OCI-LY7 (cell line): Measurements from ENCODE around the gene CSDE1. TPM values are rescaled to one million over a fixed set of nuclear protein-coding genes. Genes with fewer than 3 reads are reported as not detected.

ENCODE experiments used
- BruUV-seq: library from RNA; stranded (reverse); fragments of 400-500 nt; replicated peaks from 2 replicates; lab custom pipeline; 2021; lab: Mats Ljungman, UMichigan
- CTCF ChIA-PET: fragments of 300-600 bp; sonication (Branson Sonifier 250); formaldehyde crosslinking; loops from one replicate; lab custom pipeline; 2022; ENCODE audit warnings: antibody characterized with exemption; ENCODE audit not compliant: unreplicated experiment; lab: Charles Lee
- POLR2A ChIA-PET: fragments of 300-600 bp; sonication (Branson Sonifier 250); formaldehyde crosslinking; loops from one replicate; lab custom pipeline; 2022; ENCODE audit warnings: antibody characterized with exemption; lab: Charles Lee
- DNase-seq: peaks from one replicate; pipeline ENCODE4 v3.0.0-alpha.2; 2015; ENCODE audit warnings: low spot score
- H2AFZ ChIP-seq: fragments of 200-600 bp; sonication (generic), shearing (Covaris generic); 2 replicates; pipeline ENCODE4 v1.6.1; 2014; ENCODE audit warnings: mild to moderate bottlenecking, antibody characterized with exemption, low read length, moderate library complexity
- H3K27ac ChIP-seq: fragments of 200-600 bp; sonication (generic); 2 replicates; pipeline ENCODE4 v1.5.1; 2014; ENCODE audit warnings: mixed run types, low read depth, mild to moderate bottlenecking, moderate library complexity, low read length, inconsistent platforms; ENCODE audit not compliant: poor library complexity, severe bottlenecking
- H3K36me3 ChIP-seq: fragments of 200-600 bp; sonication (generic); 2 replicates; pipeline ENCODE4 v1.6.1; 2014; ENCODE audit warnings: mild to moderate bottlenecking, antibody characterized with exemption, low read length, moderate library complexity, mixed read lengths; ENCODE audit not compliant: insufficient read depth
- H3K4me1 ChIP-seq: fragments of 200-600 bp; sonication (generic); 2 replicates; pipeline ENCODE4 v1.5.1; 2014; ENCODE audit warnings: mild to moderate bottlenecking, low read length; ENCODE audit not compliant: insufficient read depth, poor library complexity, severe bottlenecking
- H3K4me2 ChIP-seq: fragments of 200-600 bp; sonication (generic); 2 replicates; pipeline ENCODE4 v1.6.1; 2014; ENCODE audit warnings: mild to moderate bottlenecking, low read length
- H3K4me3 ChIP-seq: fragments of 200-600 bp; sonication (generic); 2 replicates; pipeline ENCODE4 v1.5.1; 2014; ENCODE audit warnings: mild to moderate bottlenecking, low read depth, low read length; ENCODE audit not compliant: poor library complexity, severe bottlenecking
- H3K79me2 ChIP-seq: fragments of 200-600 bp; sonication (generic); 2 replicates; pipeline ENCODE4 v1.6.1; 2016; ENCODE audit warnings: low read depth, mild to moderate bottlenecking, low read length, moderate library complexity, mixed read lengths; ENCODE audit not compliant: insufficient read depth
- H3K9me2 ChIP-seq: fragments of 200-600 bp; sonication (generic); 2 replicates; pipeline ENCODE4 v1.6.1; 2016; ENCODE audit warnings: mild to moderate bottlenecking, low read length, mixed read lengths; ENCODE audit not compliant: insufficient read depth
- H3K9me3 ChIP-seq: fragments of 200-600 bp; sonication (generic); 2 replicates; pipeline ENCODE4 v1.6.1; 2014; ENCODE audit warnings: mild to moderate bottlenecking, mixed run types, low read length, mixed read lengths
- H4K20me1 ChIP-seq: fragments of 200-600 bp; sonication (generic); 2 replicates; pipeline ENCODE4 v1.6.1; 2014; ENCODE audit warnings: mild to moderate bottlenecking, antibody characterized with exemption, low read length, moderate library complexity, mixed read lengths; ENCODE audit not compliant: insufficient read depth
- EZH2phosphoT487 ChIP-seq: fragments of 200-600 bp; sonication (generic); IDR thresholded peaks from 2 replicates; pipeline ENCODE4 v1.6.1; 2018; ENCODE audit warnings: low read depth, borderline replicate concordance, mild to moderate bottlenecking, mixed run types, antibody characterized with exemption, low read length, moderate library complexity, mixed read lengths
- intact Hi-C: fragments of 100-400 bp; cut with micrococcal nuclease; formaldehyde crosslinking; loops from one replicate; pipeline ENCODE4 v1.10.0; 2022; ENCODE audit not compliant: unreplicated experiment
- total RNA-seq, 2 experiments: library from RNA; depleted of rRNA in 1 of 2; stranded (reverse); fragments of >200 nt in 1 of 2; shearing (Covaris generic) in 1 of 2; gene quantifications; 2 replicates each; pipeline ENCODE4 v1.2.3, GENCODE V29; 2014 to 2022
- TF ChIP-seq, protein P1 (sequence below): fragments of 200-600 bp; sonication (generic); conservative IDR thresholded peaks from 2 replicates; pipeline ENCODE4 v1.5.1; 2014; ENCODE audit warnings: mild to moderate bottlenecking, antibody characterized with exemption, low read length, moderate library complexity, mixed read lengths

The CSDE1 gene
- total RNA-seq, 2 experiments from 2014 or later, result 177 to 426 TPM

DNA sequence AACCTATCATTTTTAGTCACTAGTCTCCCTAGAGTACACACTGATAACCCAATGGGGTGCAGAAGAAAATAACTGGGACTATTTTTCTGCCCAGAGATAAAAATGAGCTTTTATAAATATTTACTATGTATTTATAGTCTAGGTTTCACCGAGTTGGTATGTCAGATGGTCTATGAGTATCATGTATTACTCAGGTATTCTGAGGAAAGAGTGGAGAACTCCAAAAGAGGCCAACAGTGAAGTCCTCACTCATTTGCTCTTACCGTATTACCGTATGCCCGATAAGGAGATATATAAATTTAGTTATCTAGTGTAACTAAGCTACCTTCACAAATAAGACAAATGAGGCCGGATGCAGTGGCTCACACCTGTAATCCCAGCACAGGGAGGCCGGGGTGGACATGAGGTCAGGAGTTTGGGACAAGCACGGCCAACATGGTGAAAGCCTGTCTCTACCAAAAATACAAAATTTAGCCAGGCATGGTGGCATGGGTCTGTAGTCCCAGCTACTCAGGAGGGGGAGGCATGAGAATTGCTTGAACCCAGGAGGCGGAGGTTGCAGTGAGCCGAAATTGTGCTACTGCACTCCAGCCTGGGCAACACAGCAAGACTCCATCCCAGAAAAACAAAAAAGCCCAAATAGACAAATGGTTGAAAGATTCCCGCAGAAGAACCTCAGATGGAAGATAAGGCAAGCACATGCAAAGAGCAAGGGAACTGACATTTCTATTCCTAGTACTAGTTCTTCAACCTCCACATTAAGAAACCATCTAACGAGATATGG is 15.6 kb downstream of the CSDE1 start:
- CTCF ChIA-PET, result interaction anchor here (0.5 kb wide), 1 partner anchor 58 kb away, joined by 3 read pairs; no protein-coding TSS in a partner anchor
- Histone ChIP-seq H2AFZ (no peak overlapping the region), H3K9me3 (no peaks in the 10 kb centered on the region), H3K79me2 (peaks cover 93% of the 10 kb centered on the region), H3K27ac (no peak overlapping the region), H3K4me3 (no peak overlapping the region), H4K20me1 (peaks cover 35% of the 10 kb centered on the region; the same call in 1 of the 2 replicates), H3K4me1 (no peaks in the 10 kb centered on the region), H3K9me2 (no peaks in the 10 kb centered on the region), H3K4me2 (no peak overlapping the region), H3K36me3 (peaks cover 99% of the 10 kb centered on the region)
- intact Hi-C loops, result no loop called here
- POLR2A ChIA-PET, result interaction anchor here (0.6 to 0.8 kb wide), 2 partner anchors 11 to 970 kb away, joined by 3 to 4 read pairs; no protein-coding TSS in a partner anchor
- DNase-seq, result no peak
- no TSS peak for BruUV-seq
- TF ChIP-seq, protein P1, sequence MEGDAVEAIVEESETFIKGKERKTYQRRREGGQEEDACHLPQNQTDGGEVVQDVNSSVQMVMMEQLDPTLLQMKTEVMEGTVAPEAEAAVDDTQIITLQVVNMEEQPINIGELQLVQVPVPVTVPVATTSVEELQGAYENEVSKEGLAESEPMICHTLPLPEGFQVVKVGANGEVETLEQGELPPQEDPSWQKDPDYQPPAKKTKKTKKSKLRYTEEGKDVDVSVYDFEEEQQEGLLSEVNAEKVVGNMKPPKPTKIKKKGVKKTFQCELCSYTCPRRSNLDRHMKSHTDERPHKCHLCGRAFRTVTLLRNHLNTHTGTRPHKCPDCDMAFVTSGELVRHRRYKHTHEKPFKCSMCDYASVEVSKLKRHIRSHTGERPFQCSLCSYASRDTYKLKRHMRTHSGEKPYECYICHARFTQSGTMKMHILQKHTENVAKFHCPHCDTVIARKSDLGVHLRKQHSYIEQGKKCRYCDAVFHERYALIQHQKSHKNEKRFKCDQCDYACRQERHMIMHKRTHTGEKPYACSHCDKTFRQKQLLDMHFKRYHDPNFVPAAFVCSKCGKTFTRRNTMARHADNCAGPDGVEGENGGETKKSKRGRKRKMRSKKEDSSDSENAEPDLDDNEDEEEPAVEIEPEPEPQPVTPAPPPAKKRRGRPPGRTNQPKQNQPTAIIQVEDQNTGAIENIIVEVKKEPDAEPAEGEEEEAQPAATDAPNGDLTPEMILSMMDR, result no peak
- TF ChIP-seq EZH2phosphoT487, result no peak

DNA sequence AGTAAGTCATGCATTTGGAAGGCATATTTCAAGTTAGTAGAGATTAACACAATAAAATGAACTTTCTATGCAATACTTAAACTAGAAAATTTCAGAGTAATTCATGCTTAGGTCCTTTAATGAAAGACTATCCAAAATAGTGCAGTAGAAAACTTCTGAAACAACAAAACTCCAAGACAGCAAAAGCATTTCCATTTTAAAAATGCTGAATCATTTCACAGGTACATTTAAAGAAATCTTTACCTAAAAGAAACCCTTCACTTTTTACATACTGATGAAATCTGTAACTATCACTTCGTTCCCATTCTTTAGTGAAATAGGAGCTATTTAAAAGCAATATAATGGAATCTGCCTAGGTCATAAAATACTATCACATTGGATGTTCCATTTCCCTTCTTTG is 17.5 kb downstream of the CSDE1 start:
- Histone ChIP-seq H3K36me3 (peaks cover 99% of the 10 kb centered on the region), H3K9me3 (no peaks in the 10 kb centered on the region), H3K79me2 (peaks cover 75% of the 10 kb centered on the region), H3K4me3 (no peak overlapping the region), H4K20me1 (peaks cover 27% of the 10 kb centered on the region; the same call in 1 of the 2 replicates), H3K9me2 (no peaks in the 10 kb centered on the region), H3K27ac (no peak overlapping the region), H2AFZ (no peak overlapping the region), H3K4me1 (no peaks in the 10 kb centered on the region), H3K4me2 (no peak overlapping the region)
- no TSS peak for BruUV-seq
- CTCF ChIA-PET, result no interaction called here
- no peak for DNase-seq
- intact Hi-C loops, result no loop called here
- TF ChIP-seq, protein P1, result no peak
- TF ChIP-seq EZH2phosphoT487, result no peak
- POLR2A ChIA-PET, result interaction anchor here (1.5 kb wide), 1 partner anchor 21 kb away, joined by 4 read pairs; no protein-coding TSS in a partner anchor
